Measurements from ENCODE around the gene OR8B8. TPM values are rescaled to one million over a fixed set of nuclear protein-coding genes. Genes with fewer than 3 reads are reported as not detected.

OR8B8 gene
- not detected in 2 replicates for total RNA-seq

GRCh38 chr11:124445646-124446150 lies at the start of gene OR8B8:
TSS of gene OR8B8 (minus strand) at chr11:124445696. CDS start at chr11:124441085, 4,611 bp downstream.

GRCh38 chr11:124424384-124424921 lies 21.0 kb downstream of the OR8B8 start, which contains the start of gene OR8B4:
TSS of gene OR8B4 (minus strand) at chr11:124424871. CDS start at chr11:124424871, 0 bp downstream.

GRCh38 chr11:124398924-124399323 lies 46.6 kb downstream of the OR8B8 start, which contains the start of gene OR8B3:
TSS of gene OR8B3 (minus strand) at chr11:124399024. CDS start at chr11:124397351, 1,673 bp downstream.

Other genes with a start within 250 kb of the OR8B8 start
- not detected in 2 replicates for gene OR8G1, start 204.6 kb downstream of the OR8B8 start, total RNA-seq
- not detected in 2 replicates for gene OR8G5, start 189.3 kb downstream of the OR8B8 start, total RNA-seq
- not detected in 2 replicates for gene OR8D1, start 131.7 kb downstream of the OR8B8 start, total RNA-seq
- not detected in 2 replicates for gene OR8D2, start 125.5 kb downstream of the OR8B8 start, total RNA-seq
- gene OR8B2, start 61.2 kb downstream of the OR8B8 start, total RNA-seq = not detected in 2 replicates
- not detected in 2 replicates for gene OR8B3, start 46.7 kb downstream of the OR8B8 start, total RNA-seq
- gene OR8B4, start 20.8 kb downstream of the OR8B8 start, total RNA-seq = not detected in 2 replicates
- not detected in 2 replicates for gene OR8B12, start 98.0 kb upstream of the OR8B8 start, total RNA-seq
- gene OR8A1, start 124.3 kb upstream of the OR8B8 start, total RNA-seq = not detected in 2 replicates
- not detected in 2 replicates for gene PANX3, start 165.7 kb upstream of the OR8B8 start, total RNA-seq
- gene TBRG1, start 177.2 kb upstream of the OR8B8 start, total RNA-seq = 10.9 and 16.8 TPM in 2 replicates
- 10.4 and 13.0 TPM in 2 replicates for gene SIAE, start 228.0 kb upstream of the OR8B8 start, total RNA-seq
- gene SPA17, start 228.2 kb upstream of the OR8B8 start, total RNA-seq = 5.7 and 7.5 TPM in 2 replicates

Measured in endothelial cell of coronary artery (primary cell).